HG02763 (cell line): ENCODE data around the gene TASP1.

Source experiments
- ATAC-seq: cut with Tn5 transposase; IDR thresholded peaks from one replicate; pipeline ENCODE4 v1.9.1; 2021; ENCODE audit warnings: mild to moderate bottlenecking, moderate library complexity; ENCODE audit not compliant: unreplicated experiment

The TASP1 gene

GRCh38 chr20:13447385-13448180 is 191.1 kb downstream of the TASP1 start:
- ATAC-seq: no peak

- ATAC-seq: no peak
Measured at GRCh38 chr20:13443690-13444089, 195.0 kb downstream of the TASP1 start.

DNA sequence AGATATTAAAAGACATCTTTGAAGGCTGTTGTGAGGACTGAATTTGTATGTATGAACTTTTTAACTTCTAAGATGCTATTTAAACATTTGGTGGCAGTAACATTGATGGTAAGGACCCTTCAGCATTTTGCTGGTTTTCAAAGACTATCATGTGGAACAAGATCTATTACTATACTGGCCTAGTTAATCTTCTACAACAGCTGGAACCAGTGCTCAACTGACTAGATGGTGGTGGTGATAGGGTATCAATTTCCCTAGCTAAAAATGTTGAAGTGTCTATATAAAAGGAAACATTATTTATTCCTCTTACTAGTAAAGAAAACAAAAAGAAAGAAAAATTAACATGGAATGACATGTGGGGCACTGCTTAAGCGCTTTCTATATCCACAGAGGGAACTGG is 195.7 kb downstream of the TASP1 start:
- no peak for ATAC-seq

DNA sequence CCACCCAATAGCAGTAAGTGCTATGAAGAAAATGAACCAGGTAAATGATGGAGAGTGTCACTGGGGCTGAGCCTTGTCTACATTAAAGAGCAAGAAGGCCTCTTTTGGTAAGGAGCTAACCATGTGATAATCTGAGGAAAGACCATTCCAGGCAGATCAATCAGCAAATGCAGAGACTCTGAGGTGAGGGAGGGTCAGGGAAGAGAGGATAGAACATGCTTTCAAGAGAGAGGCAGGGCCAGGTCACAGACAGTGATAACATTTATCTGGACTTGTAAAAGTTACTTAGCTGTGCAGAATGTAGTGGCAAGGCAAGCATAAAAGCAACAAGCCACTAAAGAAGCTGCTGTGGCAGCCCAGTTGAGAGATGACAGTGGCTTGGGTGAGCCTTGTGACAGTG is 197.3 kb downstream of the TASP1 start:
- ATAC-seq: no peak

DNA sequence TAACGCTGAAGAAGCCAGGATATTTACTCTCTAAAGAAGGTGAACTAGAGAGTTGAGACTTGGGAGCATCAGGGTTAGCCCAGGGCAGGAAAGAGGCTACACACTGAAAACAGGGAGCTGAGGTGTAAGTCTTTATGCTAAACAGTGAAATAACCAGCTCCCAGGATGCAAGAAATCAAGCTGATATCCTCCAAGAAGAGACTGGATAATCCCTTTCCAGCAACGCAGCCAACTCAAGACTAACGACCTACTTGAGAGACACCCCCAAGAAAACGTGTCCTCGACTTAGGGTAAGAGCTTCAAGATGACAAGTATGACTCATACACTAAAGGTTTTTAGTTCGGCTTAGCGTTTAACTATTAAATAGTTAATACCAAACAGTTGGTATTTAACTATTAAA is 202.2 kb downstream of the TASP1 start:
- ATAC-seq: no peak

- no peak for ATAC-seq
Measured at GRCh38 chr20:13432126-13432525, 206.6 kb downstream of the TASP1 start.

- no peak for ATAC-seq
Measured at GRCh38 chr20:13430346-13431002, 208.3 kb downstream of the TASP1 start.

DNA sequence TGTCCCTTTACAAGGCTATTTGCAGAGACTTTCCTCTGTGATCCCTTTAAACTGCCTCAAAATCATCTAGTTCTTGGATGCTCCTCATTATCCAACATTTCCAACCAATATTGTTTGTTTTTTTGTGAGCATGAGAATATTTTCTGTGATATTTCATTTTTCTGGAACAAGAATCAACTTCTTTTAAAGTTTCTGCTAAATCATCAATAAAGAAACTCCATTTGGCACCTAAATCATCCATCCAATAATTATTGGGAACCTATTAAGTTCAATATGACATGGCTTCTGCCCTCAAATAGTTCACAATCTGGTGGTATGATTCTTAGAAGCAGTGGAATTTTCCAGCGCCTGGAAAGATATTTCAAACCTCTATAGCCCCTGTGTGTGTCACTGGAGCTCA is 210.0 kb downstream of the TASP1 start:
- ATAC-seq: no peak

GRCh38 chr20:13426870-13427269 is 211.9 kb downstream of the TASP1 start:
- no peak for ATAC-seq

DNA sequence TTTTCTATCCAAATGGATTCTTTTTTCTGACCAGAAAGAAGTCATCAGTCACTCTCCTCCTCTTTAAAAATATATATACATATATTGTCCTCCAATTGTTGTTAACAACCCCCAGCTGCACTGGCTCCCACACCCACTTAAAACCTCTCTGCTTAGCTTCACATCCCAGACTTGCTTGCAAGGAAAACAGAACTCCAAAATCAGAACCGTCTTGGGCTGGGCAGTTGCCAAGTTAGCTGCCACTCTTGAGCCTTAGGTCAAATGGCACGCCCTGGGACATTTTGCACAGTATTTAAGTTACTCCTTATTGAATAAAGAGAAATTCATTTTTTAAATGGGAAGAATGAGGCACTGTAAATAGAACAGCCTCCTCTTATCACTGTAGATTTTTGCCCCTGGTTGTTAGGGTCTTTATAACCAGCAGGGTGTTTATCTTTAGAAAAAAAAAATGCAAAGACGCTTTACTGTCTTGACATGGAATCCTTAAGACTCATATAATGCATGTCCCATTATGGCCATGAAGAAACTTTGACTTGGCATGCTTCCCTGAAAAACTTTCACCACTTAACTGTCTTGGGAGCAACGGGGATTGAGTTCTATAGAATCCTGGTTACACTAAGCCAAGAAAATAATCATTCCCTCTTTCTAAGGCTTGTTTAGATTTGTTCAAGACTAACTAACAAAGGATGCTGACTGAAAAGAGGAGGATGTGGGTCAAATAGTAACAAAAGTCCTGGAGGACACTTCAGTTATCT is 213.2 kb downstream of the TASP1 start:
- ATAC-seq: no peak

GRCh38 chr20:13424174-13424833 is 214.4 kb downstream of the TASP1 start:
- no peak for ATAC-seq

DNA sequence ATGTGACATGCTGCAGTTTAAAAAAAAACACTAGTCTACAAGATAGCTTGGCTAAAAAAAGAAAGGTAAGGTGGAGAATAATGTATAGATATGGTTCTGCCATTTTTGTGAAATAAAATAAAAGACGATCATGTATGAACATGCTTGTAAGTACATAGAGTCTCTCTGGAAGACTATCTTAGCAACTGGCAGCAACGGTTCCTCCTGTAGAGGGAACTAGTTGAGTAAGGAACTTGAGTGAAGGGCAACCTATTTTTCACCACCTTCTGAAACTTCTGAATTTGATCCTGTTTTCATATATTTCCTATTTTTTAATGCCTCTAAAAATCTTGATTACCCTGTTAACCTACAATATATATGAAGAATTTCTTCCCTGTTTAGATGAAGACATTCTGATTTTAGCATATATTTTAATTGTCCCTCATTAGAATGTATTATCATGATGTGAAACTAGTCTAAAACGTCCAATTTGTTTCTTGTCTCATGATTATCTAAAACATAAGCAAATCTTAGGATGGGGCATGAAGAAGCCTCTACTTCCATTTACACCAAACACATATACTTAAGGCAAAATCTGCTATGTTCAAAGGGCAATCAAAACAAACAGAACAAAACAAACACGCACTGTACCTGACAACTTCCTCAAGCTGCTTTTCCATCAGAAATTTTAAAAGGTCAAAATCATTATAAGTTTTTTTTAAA is 215.1 kb downstream of the TASP1 start:
- no peak for ATAC-seq

- ATAC-seq: no peak
Measured at GRCh38 chr20:13422637-13423036, 216.1 kb downstream of the TASP1 start.

DNA sequence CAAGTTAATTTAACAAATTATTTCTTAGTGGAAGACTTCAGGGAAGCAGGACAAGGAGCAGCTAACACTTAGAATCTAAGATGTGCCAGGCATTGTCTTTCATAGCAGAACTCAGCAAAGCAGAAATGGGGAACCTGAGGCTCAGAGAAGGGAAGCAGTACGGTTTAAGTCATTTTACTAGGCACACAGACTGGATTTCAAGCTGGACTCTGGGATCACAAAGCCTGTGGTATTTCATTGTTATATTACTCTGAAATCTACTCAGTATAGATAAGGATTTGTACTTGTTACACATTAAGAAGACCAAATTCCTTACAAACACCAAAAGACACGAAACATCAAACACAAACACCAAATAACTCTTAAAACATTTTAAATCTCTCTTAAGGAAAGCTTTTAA is 218.1 kb downstream of the TASP1 start:
- no peak for ATAC-seq

DNA sequence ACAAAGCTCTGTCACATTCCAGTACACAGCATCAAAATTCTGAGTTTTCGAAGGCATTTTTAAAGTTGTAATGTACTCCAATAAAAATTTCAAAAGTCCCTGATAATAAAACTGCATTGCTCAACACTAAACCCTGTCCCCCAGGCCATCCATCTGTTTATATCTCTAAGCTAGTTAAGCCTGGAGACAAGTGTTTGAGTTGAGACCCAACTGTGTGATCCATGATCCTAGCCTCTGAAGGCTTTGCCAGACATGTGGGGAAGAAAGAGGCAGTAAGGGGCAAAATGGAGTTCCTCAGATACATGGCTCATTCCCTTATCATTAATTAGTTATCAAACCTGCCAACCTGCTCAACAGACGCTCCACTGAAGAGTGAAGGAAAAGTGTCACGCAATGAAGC is 219.3 kb downstream of the TASP1 start:
- no peak for ATAC-seq

DNA sequence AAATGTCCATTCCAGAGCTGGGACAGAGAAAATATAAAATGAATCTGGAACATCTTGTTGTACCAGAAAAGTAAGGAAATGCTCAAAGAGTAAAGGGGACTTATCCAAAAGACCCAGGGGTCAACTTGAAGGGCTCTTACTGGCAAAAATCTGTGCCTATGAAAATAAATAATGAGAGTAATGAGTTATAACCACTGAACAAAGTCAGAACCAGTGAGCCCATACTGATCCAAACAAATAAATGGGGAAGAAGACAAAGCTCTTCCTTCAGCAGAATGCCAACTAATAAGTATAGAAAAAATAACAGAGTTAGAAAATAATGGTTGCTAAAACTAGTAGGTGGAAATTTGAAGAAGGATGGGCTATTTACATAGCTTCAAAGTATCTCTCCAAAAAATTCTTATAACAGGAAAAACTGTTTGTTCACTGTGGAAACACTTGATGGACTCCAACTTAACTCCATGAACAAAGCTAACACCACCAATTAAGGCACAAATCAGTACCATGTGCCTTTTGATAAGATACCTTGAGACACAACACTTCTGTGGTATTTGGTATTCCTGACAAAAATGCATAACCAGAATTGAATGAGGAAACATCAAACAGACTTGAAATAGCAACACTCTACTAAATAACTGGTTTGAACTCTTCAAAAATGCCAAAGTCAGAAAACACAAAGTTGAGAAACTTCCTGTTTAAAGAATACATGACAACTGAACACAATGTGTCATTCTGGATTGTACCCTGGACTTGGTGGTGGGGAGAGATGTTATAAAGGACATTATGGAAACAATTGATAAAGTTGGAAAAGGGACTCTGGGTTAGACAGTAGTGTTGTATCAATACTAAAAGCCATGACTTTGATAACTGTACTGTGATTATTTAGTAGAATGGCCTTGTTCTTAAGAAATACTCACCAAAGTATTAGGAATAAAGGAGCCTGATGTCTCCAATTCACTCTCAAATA is 220.2 kb downstream of the TASP1 start:
- ATAC-seq: no peak

GRCh38 chr20:13416531-13416930 is 222.2 kb downstream of the TASP1 start:
- no peak for ATAC-seq

GRCh38 chr20:13412806-13413445 is 225.8 kb downstream of the TASP1 start:
- ATAC-seq: no peak

DNA sequence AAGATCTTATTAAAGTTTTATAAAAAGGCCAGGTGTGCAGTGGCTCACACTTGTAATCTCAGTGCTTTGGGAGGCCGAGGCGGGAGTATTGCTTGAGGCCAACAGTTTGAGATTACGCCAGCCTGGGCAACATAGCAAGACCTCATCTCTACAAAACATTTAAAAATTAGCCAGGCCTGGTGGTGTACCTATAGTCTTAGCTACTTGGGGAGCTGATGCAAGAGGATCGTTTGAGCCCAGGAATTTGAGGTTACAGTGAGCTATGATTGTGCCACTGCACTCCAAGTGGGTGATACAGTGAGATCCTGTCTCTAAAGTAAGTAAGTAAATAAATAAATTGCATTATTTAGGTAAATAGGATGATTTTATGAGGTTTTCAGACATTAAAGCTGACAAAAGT is 234.4 kb downstream of the TASP1 start:
- ATAC-seq: no peak
